ENCODE measurements around the gene B4GALT5.

The B4GALT5 gene

DNA sequence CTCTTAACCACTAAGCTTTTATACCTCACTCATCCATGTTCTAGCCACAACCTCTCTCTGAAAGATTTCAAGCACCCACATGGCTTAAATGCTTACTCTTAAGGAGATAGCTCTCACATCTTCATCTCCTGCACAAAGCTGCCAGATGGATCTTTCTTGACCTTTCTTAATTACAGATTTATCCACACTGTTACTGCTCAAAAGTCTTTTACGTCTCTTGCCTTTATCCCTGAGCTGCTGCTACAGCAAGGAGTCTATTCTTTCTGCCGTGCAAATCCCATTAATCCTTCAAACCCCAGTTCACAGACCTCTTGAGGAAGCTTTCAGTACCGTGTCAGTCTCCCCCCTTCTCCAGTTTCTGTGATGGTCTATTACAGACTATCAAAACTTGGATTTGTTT lies 54.6 kb downstream of the B4GALT5 start:
- DNase-seq = no peak

DNA sequence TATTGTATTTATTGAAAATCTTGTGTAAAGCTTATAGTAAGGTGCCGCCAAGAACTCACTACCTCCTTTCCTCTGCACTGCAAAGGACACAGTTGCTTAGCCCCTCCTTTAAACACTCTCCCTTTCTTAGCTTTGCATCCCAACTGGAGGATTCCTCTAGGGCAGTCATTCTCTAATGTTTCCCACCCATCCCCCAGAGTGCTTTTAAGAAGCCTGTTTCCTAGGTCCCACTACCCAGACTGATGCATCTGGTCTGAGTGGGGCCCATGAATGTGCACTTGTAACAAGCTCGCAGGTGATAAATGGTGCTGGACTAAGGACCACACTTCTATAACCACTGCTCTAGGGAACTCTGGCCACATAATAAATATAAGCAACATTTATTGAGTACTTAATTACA lies 55.2 kb downstream of the B4GALT5 start:
- no peak for DNase-seq

DNA sequence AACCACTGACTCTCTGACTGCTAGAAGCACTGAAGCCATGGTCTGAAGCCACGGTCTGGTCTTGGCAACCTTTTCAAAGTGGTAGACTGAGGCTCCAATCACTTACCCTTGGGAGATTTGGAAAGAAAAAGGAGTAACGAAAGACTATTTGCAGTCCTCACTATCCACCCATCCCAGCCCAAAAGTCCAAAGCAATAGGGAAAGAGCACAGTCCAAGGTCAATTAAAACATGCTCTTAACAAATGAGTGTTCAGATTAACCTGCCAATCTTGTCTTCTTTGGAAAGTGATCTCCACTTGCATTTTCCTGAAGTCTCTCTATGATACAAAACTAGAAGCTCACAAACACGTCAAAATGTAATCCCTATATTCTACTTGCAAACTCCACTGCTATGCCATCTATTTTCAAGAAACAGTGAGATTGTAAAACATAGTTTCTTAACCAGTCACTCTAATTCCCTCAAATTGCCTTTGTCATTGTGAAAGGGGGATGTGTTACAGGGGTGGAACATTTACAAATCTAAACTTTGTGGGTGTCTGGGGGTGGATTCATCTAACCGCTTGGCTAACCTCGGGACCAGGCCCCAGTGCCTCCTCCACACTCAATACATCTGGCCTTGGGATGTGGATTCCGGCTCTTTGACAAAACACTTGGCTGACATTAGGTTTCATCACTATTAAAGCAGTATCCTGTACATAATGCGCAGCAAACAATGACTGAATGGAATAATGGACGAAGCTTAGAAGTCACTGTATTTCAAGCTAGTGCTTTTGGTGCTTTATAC lies 56.4 kb downstream of the B4GALT5 start:
- DNase-seq = no peak

DNA sequence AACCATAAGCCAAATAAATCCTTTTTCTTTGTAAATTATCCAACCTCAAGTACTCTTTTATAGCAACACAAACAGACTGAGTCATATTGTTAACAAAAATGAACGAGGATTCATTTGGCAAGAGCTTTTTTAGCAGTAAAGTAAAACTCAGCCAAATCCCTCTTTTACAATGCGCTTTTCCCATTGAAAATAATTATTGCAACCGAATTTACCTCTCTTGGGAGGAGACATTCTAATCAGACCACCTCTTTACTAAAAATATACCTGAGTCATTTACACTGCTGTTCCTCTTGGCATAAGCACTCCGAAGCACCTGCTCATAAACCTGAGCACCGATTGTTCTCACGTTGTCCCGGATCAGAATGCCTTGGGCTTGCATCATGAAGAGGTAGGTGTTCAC lies 57.4 kb downstream of the B4GALT5 start:
- DNase-seq = peak in 1 of 56 donors; percentile 8

DNA sequence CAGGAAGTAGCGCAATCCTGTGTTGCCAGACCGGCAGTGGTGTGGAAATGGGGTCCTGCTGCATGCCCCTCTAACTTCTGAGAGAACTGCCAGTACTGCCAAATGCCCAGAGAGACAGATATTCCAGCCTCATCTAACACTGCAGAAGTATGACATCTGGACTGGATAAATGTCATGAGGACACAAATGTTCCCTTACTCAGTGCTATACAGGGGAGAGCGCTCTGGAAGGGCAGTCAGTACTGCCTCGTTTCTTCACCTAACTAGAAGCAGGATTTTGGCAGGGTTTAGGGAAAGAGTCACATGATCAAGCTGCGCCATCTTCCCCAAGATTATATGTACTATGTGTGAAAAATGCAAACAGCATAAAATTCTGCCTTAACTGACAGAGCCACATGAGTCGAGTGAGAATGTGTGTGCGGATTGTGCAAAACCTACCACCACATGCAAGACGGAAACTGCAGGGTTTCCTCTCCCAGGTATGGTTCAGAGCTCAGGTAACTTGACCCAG lies 59.7 kb downstream of the B4GALT5 start:
- no peak for DNase-seq

DNA sequence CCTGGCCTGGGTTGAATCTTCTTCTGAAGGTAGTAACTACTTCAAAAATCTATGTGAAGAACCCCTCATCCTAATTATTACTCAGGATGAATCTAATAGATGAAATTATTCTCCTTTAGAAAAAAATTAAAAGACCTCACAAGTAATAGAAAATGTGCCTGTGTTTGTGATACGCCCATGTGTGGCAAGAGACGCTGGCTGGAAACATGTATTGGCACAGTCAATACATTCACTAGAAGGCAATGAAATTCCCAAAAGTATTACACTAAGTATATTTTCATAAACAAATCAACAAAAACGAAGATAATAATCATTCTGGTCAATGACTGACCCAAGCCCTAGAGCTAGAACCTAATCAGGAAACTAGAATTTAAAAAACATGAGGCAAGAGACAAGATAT lies 64.0 kb downstream of the B4GALT5 start:
- no peak for DNase-seq

DNA sequence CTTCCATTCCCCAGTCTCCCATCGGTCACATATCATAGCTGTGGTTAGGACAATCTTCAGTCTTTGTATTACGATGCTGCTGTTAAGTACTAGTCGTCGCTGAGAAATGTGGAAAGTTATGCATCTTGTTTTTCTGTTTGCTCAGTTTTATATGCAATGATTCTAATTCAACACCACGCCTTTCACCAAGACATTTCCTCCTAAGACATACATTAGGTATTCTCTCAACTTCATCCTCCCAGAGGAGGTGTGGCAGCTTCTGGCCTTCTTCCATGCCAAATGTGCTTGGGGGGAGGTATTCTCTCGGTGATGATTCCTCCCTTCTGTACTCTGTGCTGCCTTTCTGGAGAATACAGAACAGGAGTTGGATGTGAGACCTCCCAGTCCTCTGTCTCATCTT lies 66.1 kb downstream of the B4GALT5 start:
- DNase-seq = no peak

DNA sequence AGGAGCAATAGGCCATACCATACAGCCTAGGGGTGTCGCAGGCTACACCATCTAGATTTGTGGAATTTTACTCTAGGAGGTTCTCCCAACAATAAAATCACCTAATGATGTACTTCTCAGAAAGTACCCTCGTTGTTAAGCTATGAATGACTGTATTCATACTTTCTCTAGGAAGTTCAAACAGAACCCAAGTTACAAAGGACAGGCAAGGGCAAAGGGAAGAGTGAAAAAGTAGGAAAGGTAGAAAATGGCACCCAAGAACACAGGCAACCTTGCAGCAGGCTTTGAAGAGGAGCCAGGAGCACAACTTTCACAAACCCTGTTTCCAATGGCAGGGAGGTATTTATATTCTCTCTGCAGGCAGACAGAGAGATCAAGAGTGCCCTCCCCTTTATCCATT lies 67.2 kb downstream of the B4GALT5 start:
- no peak for DNase-seq

DNA sequence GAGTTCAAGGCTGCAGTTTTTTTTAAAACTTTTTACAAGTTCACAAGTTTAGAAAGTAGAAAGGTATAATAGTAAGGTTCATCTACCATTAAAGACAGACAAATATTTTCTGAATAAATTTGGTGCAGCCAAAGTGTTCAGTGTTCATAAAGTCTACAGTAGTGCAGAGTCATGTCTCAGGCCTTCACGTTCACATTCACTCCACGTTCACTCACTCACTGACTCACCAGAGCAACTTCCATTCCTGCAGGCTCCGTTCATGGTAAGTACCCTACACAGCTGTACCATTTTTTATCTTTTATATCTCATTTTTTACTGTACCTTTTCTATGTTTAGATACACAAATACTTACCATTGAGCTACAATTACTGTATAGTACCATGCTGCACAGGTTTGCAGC lies 67.6 kb downstream of the B4GALT5 start:
- no peak for DNase-seq

DNA sequence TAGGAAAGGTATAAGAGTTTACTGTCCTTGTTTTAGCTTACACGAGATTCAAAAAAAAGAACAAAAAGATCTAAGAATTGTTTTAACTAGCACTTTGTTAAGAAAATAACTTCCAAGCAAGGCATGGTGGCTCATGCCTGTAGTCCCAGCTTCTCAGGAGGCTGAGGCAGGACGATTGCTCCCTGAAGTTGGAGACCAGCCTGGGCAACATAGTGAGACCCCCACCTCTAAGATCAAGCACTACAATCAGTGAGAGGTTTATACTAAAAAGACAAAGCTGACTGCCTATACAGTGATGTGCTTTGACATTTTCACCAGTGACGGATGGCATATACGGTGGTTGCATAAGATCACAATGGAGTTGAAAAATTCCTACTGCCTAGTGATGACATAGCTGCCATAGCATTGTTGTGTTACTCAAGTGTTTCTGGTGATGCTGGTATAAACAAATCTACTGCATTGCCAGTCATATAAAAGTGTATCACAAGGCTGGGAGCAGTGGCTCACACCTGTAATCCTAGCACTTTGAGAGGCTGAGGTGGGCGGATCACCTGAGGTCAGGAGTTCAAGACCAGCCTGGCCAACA lies 68.6 kb downstream of the B4GALT5 start:
- no peak for DNase-seq

DNA sequence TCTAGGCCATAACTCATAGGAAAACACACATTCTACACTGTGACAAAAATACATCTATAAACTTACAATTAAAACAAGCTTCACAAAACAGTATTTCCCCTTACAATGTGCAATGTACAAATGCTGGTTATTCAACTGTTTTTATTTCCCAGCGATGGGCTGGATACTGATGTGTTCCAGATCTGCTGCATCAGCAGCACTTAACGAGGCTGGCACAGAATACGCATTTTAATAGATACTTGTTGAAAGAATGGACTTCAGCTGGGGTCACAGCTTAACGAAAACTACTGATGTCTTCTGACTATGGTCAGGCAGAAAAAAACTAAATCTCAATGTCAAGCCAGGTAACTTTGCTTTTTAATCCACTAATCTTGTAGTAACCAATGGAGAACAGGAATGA lies 70.9 kb downstream of the B4GALT5 start:
- DNase-seq = no peak

DNA sequence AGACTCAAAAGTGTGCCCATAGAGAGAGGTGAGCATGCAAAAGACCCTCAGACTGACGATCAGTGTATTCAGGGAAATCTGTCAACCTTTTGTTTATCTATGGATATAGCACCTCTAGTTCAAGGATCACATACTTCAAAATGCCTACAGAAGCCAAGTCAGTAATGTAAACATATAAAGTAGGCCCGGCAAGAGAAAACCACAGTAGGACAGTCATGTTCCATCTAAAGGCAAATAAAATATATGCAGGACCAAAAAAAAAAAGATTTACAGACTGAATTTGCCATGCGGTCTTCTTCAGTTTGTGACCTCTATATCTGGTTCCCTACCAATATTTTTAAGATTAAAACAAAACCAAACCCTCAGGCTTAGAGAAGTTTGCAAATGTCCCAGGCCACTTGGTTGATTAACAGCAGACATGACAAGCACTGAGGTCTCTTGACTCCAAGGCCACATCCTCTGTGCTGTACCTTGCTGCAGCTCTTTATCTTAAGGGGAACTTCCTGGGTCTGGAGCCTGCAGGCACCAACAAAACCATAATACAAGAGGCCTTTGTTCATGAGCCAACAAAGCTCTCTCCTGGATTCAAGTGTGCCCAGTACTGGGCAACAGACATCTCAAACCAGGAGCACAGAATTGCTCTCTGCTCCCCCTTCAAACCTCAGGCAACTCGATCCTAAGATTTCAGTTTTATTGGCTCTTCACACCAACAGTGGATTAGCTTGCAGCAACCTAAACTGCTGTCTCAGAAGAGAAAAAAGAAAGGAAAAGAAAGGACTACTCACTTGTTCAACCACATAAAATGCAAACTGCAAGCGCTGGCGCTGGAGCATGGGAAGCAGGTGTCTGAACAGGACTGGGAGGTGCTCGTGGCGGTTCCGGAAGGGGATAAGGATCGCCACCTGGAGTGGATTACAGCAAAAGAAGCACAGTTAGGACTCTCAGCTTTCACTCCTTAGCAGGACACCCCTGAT lies 71.7 kb downstream of the B4GALT5 start:
- peak in 2 of 56 donors; percentile 16 to 22 for DNase-seq

DNA sequence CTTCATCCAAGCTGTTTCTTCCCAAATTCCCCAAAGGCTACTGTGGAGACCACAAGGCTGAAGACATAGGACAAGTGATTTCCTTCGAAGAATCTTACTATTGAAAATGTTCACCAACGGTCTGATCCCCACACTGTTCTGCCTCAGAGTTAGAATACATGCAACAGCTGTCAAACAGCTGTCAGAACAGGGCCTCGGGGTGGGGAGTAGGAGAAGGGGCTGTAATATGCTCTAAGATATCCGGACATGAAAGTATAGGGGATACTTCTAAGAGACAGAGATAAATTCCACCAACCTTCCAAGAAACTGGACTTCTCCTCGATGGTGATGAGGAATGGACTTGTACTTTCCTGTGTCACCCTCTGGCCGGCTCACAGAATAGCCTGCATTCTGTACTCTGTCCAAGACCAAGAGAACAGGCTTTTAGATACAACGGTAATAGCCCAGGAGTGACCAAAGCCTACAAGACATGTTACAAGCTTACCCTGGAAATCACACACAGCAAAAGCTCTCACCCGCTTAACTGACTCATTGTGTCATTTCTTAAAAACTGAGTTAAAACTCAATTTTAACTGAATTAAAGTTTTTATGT lies 76.5 kb downstream of the B4GALT5 start:
- no peak for DNase-seq

DNA sequence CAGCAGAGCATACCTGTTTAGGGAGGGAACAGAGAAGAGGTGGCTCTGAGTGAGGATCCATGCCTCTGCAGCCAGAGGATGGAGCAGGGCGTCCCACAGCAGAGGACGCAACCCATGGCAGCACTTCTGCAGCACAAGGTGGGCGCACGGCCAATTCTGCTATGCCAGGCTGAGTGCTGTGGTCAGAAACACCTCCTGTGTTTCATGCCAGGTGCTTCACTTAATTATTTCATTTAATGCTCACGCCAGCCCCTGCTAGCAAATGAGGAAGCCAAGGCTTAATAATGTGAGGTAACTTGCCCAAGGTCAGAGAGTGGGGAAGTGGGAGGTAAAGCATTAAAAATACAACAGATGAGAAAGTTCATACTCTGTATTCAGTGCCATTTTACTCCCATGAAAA lies 77.2 kb downstream of the B4GALT5 start:
- peak in 2 of 56 donors; percentile 14 to 22 for DNase-seq

DNA sequence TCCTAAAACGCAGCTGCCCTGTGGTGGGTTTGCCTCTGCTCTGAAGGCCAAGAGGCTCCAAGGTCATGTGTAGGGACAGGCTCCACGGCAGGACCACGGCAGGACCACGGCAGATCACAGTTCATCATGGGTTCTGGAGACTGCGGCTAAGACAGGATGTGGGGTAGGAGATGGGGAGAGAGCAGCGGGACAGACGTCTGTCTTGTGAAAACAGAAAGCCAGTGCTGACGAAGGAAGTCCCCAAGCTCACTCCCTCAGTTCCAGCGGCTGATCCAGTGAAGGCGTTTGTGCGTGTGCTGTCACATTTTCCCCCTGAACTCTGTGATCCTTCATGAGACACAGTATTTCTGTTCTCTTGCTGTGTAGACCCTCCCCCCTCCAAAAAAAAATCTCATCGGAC lies 77.8 kb downstream of the B4GALT5 start:
- no peak for DNase-seq

DNA sequence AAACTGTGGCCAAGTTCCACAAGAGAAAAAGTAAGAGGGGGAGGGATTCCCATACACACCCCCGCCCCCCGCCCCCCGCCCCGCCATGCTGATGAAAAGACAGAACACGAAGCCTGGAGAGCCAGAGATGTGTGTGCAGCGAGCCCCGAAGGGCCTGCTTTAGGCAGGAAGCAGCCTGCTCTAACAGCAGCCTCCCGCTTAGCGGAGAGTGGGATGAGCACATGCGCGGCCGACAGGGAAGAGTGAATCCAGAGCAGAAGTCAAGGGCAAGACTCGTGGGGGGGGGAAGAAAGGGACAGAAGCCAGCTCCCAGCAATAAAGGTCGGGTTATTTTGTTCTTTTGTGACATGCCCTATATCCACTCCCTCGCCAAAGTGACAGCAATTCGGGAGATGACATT lies 78.5 kb downstream of the B4GALT5 start:
- peak in 13 of 56 donors; percentile 9 to 38 (median 23) for DNase-seq

DNA sequence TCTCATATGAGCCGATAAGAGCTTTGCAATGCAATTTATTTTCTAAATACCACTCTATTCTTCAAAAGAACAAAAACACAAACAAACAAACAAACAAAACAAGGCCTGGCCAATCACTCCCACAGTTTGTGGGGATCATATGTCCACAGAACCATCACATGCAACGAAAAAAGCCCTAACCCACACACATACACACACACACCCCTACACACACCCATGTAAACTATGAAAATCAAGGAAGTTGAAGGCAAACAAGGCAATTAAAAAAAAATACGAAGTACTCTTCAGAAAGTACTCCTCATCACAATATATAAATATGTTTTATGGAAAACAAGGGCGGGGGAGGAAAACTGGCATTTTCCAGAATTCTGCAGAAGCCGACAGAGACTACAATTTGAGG lies 79.6 kb downstream of the B4GALT5 start:
- no peak for DNase-seq

DNA sequence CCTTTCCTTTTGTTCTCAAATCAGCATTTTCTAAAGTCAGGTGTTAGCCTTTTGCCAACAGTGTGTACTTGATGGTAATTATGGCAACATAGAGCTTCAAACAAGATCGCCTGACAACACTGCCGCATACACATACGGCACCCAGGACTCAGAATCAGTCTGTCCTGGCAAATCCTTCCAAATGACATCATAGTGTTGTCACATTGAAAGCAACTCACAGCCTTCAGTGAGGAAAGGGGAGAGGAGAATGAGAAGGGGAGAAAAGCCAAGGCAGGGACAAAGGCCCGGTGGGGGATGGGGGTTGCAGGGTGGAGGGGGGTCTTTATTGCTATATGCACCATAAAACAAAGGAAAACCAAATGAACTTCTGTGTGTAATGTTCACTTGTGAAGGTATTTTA lies 80.0 kb downstream of the B4GALT5 start:
- DNase-seq = peak in 1 of 56 donors; percentile 27

DNA sequence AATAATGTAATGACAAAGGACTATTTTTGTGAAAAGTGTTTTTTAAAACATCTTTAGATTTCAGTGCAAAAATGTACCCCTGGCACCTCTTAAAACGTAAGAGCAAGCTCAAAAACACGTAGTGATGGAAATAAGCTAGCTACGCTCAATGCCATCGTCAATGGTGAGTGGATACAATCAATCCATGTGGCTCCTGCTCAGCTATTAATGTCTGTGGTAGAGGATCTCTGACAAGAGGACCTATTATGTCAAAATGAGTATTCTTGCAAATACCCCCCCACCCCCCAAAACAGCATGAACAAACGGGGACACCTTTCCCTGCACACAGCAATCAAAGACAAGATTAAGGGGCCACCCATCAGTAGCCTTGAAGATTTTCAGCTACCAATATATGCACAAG lies 80.7 kb downstream of the B4GALT5 start:
- no peak for DNase-seq

DNA sequence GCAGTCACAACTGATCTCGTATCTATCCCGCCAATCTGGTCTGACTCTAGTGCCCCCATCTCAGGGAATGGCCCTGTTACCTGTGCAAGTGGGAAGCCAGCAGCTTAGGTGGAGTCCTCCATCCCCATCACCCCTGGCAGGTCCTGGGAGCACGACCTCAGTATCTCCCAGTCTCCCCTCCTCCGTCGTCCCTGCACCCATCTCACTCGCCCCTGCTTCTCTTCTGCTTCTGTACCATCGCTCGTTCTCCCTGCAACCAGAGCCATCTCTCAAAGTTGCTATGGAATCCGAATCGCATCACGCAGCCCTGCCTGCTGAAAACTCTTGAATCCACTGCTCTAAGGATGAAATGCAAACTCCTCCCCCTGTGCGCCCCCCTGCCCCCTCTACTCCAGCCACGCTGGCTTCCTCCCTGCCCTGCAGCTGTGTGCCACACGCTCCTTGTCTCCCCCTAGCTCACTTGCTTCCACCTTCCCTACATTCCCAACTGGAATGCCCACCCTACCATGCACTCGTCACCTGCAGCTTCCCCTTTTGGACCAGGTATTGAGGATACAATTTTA lies 81.7 kb downstream of the B4GALT5 start:
- no peak for DNase-seq

DNA sequence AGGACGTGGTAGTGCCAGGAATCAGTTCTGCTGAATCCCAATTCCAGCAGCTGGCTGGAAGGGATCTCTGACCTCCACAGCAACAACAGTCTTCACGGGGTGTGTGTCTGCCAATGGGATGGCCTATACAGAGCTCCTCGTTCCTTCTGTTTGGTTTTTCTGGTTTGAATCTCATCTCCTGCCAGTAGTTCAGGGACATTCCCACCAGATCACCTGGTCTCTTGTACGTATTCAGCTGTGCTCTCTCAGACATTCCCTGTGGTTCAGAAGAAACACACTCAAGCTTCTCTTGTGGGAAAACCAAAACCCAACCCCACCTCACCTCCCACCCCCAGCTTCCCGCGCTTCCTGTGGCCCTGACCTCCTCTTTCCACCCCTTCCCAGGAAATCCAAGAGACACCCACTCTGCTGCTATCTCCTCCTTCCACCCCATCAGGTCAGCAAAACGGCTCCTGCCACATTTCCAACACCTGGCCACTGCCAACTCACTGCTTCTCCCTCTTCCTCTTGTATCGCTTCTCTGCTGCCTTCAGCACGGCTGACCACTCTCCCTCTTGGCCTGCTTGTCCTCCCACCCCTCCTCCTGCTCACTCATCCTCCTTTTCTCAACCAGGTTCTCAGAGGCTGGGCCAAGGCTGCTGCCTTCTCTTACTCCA lies 82.5 kb downstream of the B4GALT5 start:
- DNase-seq = no peak
